Measurements from ENCODE around the gene GTF3C6. TPM values are rescaled to one million over a fixed set of nuclear protein-coding genes. Genes with fewer than 3 reads are reported as not detected.
A peak's percentile ranks its signal among the peaks of the same experiment; 100 is the strongest.

GTF3C6 gene
- total and polyA plus RNA-seq, 2 experiments from 2014 or later: 58.5 to 138 TPM

- no peaks in the 10 kb centered on the region for H3K27me3 ChIP-seq
- H3K4me3 ChIP-seq: no peak overlapping the region
- no peak overlapping the region for H3K27ac ChIP-seq
- no peaks in the 10 kb centered on the region for H3K4me1 ChIP-seq (ENCODE audit: low read depth)
- no peaks in the 10 kb centered on the region for H3K9me3 ChIP-seq (ENCODE audit: low read depth)
- TF ChIP-seq, protein P1, sequence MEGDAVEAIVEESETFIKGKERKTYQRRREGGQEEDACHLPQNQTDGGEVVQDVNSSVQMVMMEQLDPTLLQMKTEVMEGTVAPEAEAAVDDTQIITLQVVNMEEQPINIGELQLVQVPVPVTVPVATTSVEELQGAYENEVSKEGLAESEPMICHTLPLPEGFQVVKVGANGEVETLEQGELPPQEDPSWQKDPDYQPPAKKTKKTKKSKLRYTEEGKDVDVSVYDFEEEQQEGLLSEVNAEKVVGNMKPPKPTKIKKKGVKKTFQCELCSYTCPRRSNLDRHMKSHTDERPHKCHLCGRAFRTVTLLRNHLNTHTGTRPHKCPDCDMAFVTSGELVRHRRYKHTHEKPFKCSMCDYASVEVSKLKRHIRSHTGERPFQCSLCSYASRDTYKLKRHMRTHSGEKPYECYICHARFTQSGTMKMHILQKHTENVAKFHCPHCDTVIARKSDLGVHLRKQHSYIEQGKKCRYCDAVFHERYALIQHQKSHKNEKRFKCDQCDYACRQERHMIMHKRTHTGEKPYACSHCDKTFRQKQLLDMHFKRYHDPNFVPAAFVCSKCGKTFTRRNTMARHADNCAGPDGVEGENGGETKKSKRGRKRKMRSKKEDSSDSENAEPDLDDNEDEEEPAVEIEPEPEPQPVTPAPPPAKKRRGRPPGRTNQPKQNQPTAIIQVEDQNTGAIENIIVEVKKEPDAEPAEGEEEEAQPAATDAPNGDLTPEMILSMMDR (IDR thresholded peaks at IDR 0.05; ENCODE audit: low read depth, low read length): no peak
- H3K36me3 ChIP-seq: no peaks in the 10 kb centered on the region
- DNase-seq (ENCODE audit: low read depth in 1 of 2, low spot score in 1 of 2): no peak
Observed at GRCh38 chr6:110938171-110938570, 20.3 kb upstream of the GTF3C6 start.

DNA sequence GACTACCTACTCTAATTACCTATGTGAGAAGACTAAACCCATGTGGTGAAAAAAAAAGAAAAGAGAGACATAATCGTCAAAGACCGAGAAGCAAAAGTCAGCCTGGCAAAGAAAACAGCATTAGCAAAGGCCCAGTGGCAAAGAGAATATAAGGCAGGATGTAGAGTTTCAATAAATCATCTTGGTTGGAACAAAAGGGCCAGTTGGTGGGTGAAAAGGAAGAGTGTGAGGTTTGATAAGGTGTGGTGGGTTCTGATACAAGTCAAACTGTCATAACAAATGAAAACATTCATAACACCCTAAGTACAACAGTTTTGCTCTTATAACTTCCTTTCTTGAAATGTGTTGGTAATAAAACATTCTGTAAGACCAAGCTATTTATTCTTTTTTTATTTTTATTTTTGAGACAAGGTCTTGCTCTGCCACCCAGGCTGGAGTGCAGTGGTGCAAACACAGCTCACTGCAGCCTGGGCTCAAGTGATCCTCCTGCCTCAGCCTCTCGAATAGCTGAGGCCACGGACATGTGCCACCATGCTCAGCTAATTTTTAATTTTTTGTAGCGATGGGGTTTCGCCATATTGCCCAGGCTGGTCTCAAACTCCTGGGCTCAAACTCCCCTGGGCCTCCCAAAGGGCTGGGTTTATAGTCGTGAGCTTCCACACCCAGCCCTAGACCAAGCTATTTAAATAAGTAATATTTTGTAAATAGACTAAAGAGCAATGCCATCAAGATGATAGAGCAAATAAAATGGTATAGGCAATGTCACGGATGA lies 18.9 kb upstream of the GTF3C6 start:
- no peak for DNase-seq (ENCODE audit: low read depth in 1 of 2, low spot score in 1 of 2)
- TF ChIP-seq, protein P1 (IDR thresholded peaks at IDR 0.05; ENCODE audit: low read depth, low read length): no peak
- Histone ChIP-seq H3K9me3 (ENCODE audit: low read depth) (no peaks in the 10 kb centered on the region), H3K36me3 (no peaks in the 10 kb centered on the region), H3K27ac (no peak overlapping the region), H3K4me3 (no peak overlapping the region), H3K4me1 (ENCODE audit: low read depth) (no peaks in the 10 kb centered on the region), H3K27me3 (no peaks in the 10 kb centered on the region)

DNA sequence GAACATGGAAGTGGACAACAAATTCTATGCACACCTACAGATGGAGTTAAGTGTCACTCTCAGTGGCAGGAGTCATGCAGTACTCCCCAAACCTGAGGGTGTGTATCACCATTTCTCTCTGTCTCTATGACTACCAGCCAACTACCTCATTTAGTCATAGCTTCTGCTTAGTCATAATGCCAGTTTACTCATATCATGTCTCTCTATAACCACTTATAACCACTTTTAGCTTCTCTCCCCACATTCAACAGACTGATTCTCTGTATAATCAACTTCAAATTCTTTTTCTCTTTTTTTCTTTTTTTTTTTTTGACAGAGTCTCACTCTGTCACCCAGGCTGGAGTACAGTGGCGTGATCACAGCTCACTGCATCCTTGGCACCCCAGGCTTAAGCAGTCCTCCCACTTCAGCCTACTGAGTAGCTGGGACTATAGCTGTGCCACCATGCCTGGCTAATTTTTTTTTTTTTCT lies 13.8 kb upstream of the GTF3C6 start:
- DNase-seq (ENCODE audit: low read depth in 1 of 2, low spot score in 1 of 2): peak in 1 of 2 donors; percentile 59
- H3K27ac ChIP-seq: no peak overlapping the region
- TF ChIP-seq, protein P1 (IDR thresholded peaks at IDR 0.05; ENCODE audit: low read depth, low read length): no peak
- H3K4me1 ChIP-seq (ENCODE audit: low read depth): no peaks in the 10 kb centered on the region
- no peak overlapping the region for H3K4me3 ChIP-seq
- no peaks in the 10 kb centered on the region for H3K36me3 ChIP-seq
- no peaks in the 10 kb centered on the region for H3K9me3 ChIP-seq (ENCODE audit: low read depth)
- H3K27me3 ChIP-seq: no peaks in the 10 kb centered on the region

DNA sequence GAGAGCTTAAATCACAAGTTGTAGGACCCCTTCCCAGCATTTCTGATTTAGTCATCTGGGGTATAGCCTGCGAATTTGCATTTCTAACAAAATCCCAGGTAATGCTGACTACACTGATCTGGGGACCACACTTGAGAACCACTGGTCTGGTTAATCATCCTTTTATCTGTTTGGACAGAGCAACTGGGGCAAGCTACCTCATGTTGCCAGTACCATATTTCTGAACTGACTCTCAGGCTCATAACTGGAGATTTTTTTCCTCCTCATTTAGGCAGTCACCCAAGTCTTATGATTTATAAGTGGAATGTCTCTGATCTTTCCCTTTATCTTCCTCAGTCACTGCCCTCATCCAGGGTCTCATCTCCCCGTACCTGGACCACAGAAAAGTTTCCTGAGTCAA lies 12.0 kb upstream of the GTF3C6 start:
- no peaks in the 10 kb centered on the region for H3K9me3 ChIP-seq (ENCODE audit: low read depth)
- TF ChIP-seq, protein P1 (IDR thresholded peaks at IDR 0.05; ENCODE audit: low read depth, low read length): no peak
- H3K27ac ChIP-seq: no peak overlapping the region
- H3K4me3 ChIP-seq: no peak overlapping the region
- H3K4me1 ChIP-seq (ENCODE audit: low read depth): no peaks in the 10 kb centered on the region
- no peaks in the 10 kb centered on the region for H3K27me3 ChIP-seq
- no peaks in the 10 kb centered on the region for H3K36me3 ChIP-seq
- DNase-seq (ENCODE audit: low read depth in 1 of 2, low spot score in 1 of 2): no peak

- TF ChIP-seq, protein P1 (IDR thresholded peaks at IDR 0.05; ENCODE audit: low read depth, low read length): peak; percentile 45
- no peaks in the 10 kb centered on the region for H3K27me3 ChIP-seq
Observed at GRCh38 chr6:110949679-110950285, 8.7 kb upstream of the GTF3C6 start.

More at GRCh38 chr6:110949679-110950285, 8.7 kb upstream of the GTF3C6 start:
- H3K4me3 ChIP-seq: no peak overlapping the region
- H3K4me1 ChIP-seq (ENCODE audit: low read depth): peaks cover 6% of the 10 kb centered on the region
- H3K27ac ChIP-seq: no peak overlapping the region
- H3K9me3 ChIP-seq (ENCODE audit: low read depth): no peaks in the 10 kb centered on the region
- DNase-seq (ENCODE audit: low read depth in 1 of 2, low spot score in 1 of 2): peak; percentile 21 to 59
- H3K36me3 ChIP-seq: no peaks in the 10 kb centered on the region
